SK-N-SH treated with all-trans-retinoic acid at 6 μM for 48 hours (cell line): ENCODE measurements around the gene ABI2.

ENCODE experiments used
- BACH2 ChIP-seq: fragments of 250-450 bp; sonication (Bioruptor Pico); IDR thresholded peaks from 2 replicates; pipeline ENCODE4 v1.9.0; 2021; ENCODE audit warnings: mild to moderate bottlenecking, borderline replicate concordance
- CREB5 ChIP-seq: fragments of 250-450 bp; sonication (Bioruptor Pico); IDR thresholded peaks from 2 replicates; pipeline ENCODE4 v1.5.1; 2020; ENCODE audit warnings: low read depth, mild to moderate bottlenecking, moderate library complexity
- ESRRG ChIP-seq: fragments of 250-450 bp; sonication (Bioruptor Pico); IDR thresholded peaks from 2 replicates; pipeline ENCODE4 v1.6.1; 2021; ENCODE audit warnings: mild to moderate bottlenecking
- SNAI2 ChIP-seq: fragments of 250-450 bp; sonication (Bioruptor Pico); IDR thresholded peaks from 2 replicates; pipeline ENCODE4 v1.5.0; 2020; ENCODE audit warnings: mild to moderate bottlenecking, moderate library complexity
- ZC3H10 ChIP-seq: fragments of 250-450 bp; sonication (Bioruptor Pico); IDR thresholded peaks from 2 replicates; pipeline ENCODE4 v1.5.1; 2021; ENCODE audit warnings: mild to moderate bottlenecking, moderate library complexity
- ZFP3 ChIP-seq: fragments of 250-450 bp; sonication (Bioruptor Pico); IDR thresholded peaks from 2 replicates; pipeline ENCODE4 v1.5.0; 2020; ENCODE audit warnings: mild to moderate bottlenecking, moderate library complexity
- ZFP30 ChIP-seq: fragments of 450-650 bp; formaldehyde crosslinking; IDR thresholded peaks from 2 replicates; pipeline ENCODE4 v1.5.0; 2022; ENCODE audit warnings: mild to moderate bottlenecking, moderate library complexity
- ZNF8 ChIP-seq: fragments of 450-650 bp; formaldehyde crosslinking; IDR thresholded peaks from 2 replicates; pipeline ENCODE4 v1.5.0; 2020; ENCODE audit warnings: mild to moderate bottlenecking, moderate library complexity

GRCh38 chr2:203463266-203463678 is 135.1 kb downstream of the ABI2 start:
- TF ChIP-seq SNAI2 (no peak), ESRRG (CRISPR knock-in tag) (no peak), ZFP30 (CRISPR knock-in tag) (no peak), ZFP3 (CRISPR knock-in tag) (no peak), ZNF8 (CRISPR knock-in tag) (no peak), ZC3H10 (CRISPR knock-in tag) (no peak), CREB5 (CRISPR knock-in tag) (no peak), BACH2 (no peak)
